Measurements from ENCODE around the gene AOPEP. TPM values are rescaled to one million over a fixed set of nuclear protein-coding genes. Genes with fewer than 3 reads are reported as not detected.

Gene AOPEP
- total and polyA plus RNA-seq, 2 of the 13 experiments (the other 11 are each of a cell fraction or from before 2014, with no cell fraction given) = 22.2 to 41.6 TPM

DNA sequence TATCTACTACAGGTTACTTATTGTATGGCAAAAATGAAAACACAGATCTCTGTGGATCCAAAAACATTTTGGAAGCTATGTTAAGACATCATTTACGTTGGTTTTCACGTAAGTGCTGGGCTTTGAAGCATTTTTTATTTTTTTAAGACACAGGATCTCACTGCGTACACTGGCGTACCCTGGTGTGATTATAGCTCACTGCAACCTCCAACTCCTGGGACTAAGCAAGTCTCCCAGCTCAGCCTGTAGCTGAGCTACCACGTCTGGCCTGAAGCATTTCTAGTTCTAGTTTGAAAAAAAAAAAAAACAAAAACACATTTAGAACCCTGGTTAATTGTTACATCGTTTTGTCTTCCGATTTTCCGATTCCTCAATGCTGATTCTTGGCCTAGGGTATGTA lies 131.3 kb downstream of the AOPEP start:
- in situ Hi-C loops (cut with HindIII; ENCODE audit: extremely low pct_ligation_motif_present, low pct_unique_long_range_greater_than_20kb) (no loop called here), intact Hi-C loops (cut with micrococcal nuclease; ENCODE audit: unreplicated experiment) (loop anchor here (10.0 kb wide), 2 partner anchors 73 to 133 kb away; partner anchors contain the start of gene AOPEP)
- Histone ChIP-seq H3K4me3 (replicated peaks in 1 of 3; ENCODE audit: insufficient read depth in 1 of 3, low read depth in 2 of 3, low read length in 3 of 3) (no peak overlapping the region), H3K4me1 (ENCODE audit: insufficient read depth, low read length) (peaks cover 42% of the 10 kb centered on the region), H4K20me1 (ENCODE audit: insufficient read depth, low read length) (no peaks in the 10 kb centered on the region), H3K27ac (ENCODE audit: extremely low read length, insufficient read depth, low read length) (no peak overlapping the region), H3K4me2 (ENCODE audit: low read depth, low read length) (no peak overlapping the region), H3K9me3 (ENCODE audit: low read length) (no peaks in the 10 kb centered on the region), H2AFZ (ENCODE audit: low read length) (no peak overlapping the region), H3K36me3 (replicated peaks in 1 of 2; ENCODE audit: control insufficient read depth in 1 of 2, insufficient read depth in 2 of 2, low read length in 2 of 2) (no peaks in the 10 kb centered on the region), H3K9ac (ENCODE audit: insufficient read depth, low read depth, low read length) (no peak overlapping the region), H3K27me3 (ENCODE audit: control insufficient read depth in 1 of 2, insufficient read depth in 2 of 2, low read length in 2 of 2) (no peaks in the 10 kb centered on the region), H3K79me2 (ENCODE audit: insufficient read depth, low read length) (no peaks in the 10 kb centered on the region)
- FAIRE-seq = no peak
- no TSS peak for BruUV-seq (replicated peaks)
- no peak for DNase-seq (ENCODE audit: low spot score)
- ChIA-PET POLR2A (no interaction called here), CTCF (ENCODE audit: low intra/inter-chr PET ratio, low total read pairs) (no interaction called here)
- TF ChIP-seq STAG1 (CRISPR knock-in tag; IDR thresholded peaks at IDR 0.05) (peak; percentile 40), JDP2 (CRISPR knock-in tag; IDR thresholded peaks at IDR 0.05; ENCODE audit: borderline replicate concordance) (no peak)
- no peak for ATAC-seq
- 98% methylated on average over 8 of the region's 8 CpGs for WGBS (ENCODE audit: low lambda C conversion rate)

DNA sequence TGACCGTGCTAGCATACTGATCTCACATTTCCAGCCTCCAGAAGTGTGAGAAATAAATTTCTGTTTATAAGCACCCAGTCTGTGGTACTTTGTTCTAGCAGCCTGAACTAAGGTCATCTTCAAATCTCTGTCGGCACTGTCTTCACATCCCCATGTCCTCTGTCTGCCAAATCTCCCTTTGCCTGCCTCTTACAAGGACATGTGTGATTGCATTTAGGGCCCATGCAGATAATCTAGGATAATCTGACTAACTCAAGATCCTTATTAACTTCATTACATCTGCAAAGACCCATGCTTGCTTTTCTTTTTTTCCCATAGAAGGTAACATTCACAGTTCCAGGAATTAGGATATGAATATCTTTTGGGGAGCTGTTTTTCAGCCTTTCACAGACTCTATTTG lies 132.7 kb downstream of the AOPEP start:
- Histone ChIP-seq H3K4me1 (ENCODE audit: insufficient read depth, low read length) (peaks cover 27% of the 10 kb centered on the region), H3K79me2 (ENCODE audit: insufficient read depth, low read length) (no peaks in the 10 kb centered on the region), H3K4me2 (ENCODE audit: low read depth, low read length) (no peak overlapping the region), H2AFZ (ENCODE audit: low read length) (no peak overlapping the region), H4K20me1 (ENCODE audit: insufficient read depth, low read length) (no peaks in the 10 kb centered on the region), H3K27me3 (ENCODE audit: control insufficient read depth in 1 of 2, insufficient read depth in 2 of 2, low read length in 2 of 2) (no peaks in the 10 kb centered on the region), H3K27ac (ENCODE audit: extremely low read length, insufficient read depth, low read length) (no peak overlapping the region), H3K9me3 (ENCODE audit: low read length) (no peaks in the 10 kb centered on the region), H3K9ac (ENCODE audit: insufficient read depth, low read depth, low read length) (no peak overlapping the region), H3K36me3 (replicated peaks in 1 of 2; ENCODE audit: control insufficient read depth in 1 of 2, insufficient read depth in 2 of 2, low read length in 2 of 2) (no peaks in the 10 kb centered on the region), H3K4me3 (replicated peaks in 1 of 3; ENCODE audit: insufficient read depth in 1 of 3, low read depth in 2 of 3, low read length in 3 of 3) (no peak overlapping the region)
- BruUV-seq (replicated peaks) = no TSS peak
- CTCF ChIA-PET (ENCODE audit: low intra/inter-chr PET ratio, low total read pairs) = no interaction called here
- in situ Hi-C loops (cut with HindIII; ENCODE audit: extremely low pct_ligation_motif_present, low pct_unique_long_range_greater_than_20kb) = no loop called here
- POLR2A ChIA-PET = no interaction called here
- TF ChIP-seq NBN (conservative IDR thresholded peaks at IDR 0.05) (no peak), THAP11 (CRISPR knock-in tag; IDR thresholded peaks at IDR 0.05) (no peak), FOSL2 (CRISPR knock-in tag; IDR thresholded peaks at IDR 0.05) (no peak), ZNF660 (CRISPR knock-in tag; IDR thresholded peaks at IDR 0.05; ENCODE audit: borderline replicate concordance, low read depth) (no peak), HNRNPL (IDR thresholded peaks at IDR 0.05; ENCODE audit: low read depth, low read length) (no peak)
- TF ChIP-seq, protein P1, sequence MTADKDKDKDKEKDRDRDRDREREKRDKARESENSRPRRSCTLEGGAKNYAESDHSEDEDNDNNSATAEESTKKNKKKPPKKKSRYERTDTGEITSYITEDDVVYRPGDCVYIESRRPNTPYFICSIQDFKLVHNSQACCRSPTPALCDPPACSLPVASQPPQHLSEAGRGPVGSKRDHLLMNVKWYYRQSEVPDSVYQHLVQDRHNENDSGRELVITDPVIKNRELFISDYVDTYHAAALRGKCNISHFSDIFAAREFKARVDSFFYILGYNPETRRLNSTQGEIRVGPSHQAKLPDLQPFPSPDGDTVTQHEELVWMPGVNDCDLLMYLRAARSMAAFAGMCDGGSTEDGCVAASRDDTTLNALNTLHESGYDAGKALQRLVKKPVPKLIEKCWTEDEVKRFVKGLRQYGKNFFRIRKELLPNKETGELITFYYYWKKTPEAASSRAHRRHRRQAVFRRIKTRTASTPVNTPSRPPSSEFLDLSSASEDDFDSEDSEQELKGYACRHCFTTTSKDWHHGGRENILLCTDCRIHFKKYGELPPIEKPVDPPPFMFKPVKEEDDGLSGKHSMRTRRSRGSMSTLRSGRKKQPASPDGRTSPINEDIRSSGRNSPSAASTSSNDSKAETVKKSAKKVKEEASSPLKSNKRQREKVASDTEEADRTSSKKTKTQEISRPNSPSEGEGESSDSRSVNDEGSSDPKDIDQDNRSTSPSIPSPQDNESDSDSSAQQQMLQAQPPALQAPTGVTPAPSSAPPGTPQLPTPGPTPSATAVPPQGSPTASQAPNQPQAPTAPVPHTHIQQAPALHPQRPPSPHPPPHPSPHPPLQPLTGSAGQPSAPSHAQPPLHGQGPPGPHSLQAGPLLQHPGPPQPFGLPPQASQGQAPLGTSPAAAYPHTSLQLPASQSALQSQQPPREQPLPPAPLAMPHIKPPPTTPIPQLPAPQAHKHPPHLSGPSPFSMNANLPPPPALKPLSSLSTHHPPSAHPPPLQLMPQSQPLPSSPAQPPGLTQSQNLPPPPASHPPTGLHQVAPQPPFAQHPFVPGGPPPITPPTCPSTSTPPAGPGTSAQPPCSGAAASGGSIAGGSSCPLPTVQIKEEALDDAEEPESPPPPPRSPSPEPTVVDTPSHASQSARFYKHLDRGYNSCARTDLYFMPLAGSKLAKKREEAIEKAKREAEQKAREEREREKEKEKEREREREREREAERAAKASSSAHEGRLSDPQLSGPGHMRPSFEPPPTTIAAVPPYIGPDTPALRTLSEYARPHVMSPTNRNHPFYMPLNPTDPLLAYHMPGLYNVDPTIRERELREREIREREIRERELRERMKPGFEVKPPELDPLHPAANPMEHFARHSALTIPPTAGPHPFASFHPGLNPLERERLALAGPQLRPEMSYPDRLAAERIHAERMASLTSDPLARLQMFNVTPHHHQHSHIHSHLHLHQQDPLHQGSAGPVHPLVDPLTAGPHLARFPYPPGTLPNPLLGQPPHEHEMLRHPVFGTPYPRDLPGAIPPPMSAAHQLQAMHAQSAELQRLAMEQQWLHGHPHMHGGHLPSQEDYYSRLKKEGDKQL (CRISPR knock-in tag; IDR thresholded peaks at IDR 0.05; ENCODE audit: low read depth) = no peak
- no peak for FAIRE-seq
- ATAC-seq = no peak
- DNase-seq (ENCODE audit: low spot score) = no peak
- intact Hi-C loops (cut with micrococcal nuclease; ENCODE audit: unreplicated experiment) = loop anchor here (10.0 kb wide), 2 partner anchors 74 to 134 kb away; partner anchors contain the start of gene AOPEP
- WGBS (ENCODE audit: low lambda C conversion rate) = 91% methylated on average over 1 of the region's 2 CpGs
